ENCODE results near the gene SYT4.

DNA sequence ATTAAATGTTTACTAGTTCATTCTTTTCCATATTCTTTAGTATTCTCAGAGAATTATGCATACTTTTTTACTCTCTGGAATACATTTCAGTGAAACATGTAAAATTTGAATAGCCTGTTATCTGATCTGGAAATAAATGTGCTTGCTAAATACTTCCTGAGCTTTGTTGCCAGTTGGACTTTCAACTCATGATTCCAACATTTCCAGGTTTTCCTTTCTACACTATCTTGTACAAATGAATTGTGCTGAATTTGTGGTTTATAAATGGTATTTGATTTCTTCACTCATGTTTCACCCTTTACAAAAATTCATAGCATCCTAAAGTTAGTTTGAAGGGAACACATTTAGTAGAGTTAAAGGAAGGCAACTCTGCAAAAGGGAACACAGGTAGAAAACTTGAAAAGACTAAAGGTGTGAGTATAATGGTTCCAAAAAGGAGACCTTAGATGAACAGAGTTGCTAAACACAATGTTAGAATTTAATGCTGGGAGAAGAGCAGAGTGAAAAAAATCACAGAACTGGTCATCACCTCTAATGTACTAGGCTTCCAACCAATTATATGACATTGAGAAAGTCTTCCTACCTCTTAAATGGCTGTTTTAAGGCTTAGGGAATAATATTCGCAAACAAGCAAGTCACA is 28.6 kb downstream of the SYT4 start:
- TF ChIP-seq CTCF (IDR thresholded peaks at IDR 0.05 in 2 of 3, conservative IDR thresholded peaks at IDR 0.05 in 1 of 3; ENCODE audit: insufficient read depth in 2 of 3, low read depth in 1 of 3, low read length in 3 of 3) = no peak
- TF ChIP-seq POLR2A (conservative IDR thresholded peaks at IDR 0.05) = no peak
